CD4-positive, alpha-beta T cell treated with Interleukin-10 for 1 hour (primary cell): ENCODE results near the gene PCDH11Y.
"Not testable (repeated sequence)": the region's sequence is repeated elsewhere in the genome, so short reads cannot be mapped to it uniquely, and the experiment has no call there.

Source experiments
- DNase-seq: peaks from one replicate; pipeline ENCODE4 v3.0.0-alpha.2; 2020

The PCDH11Y gene

GRCh38 chrY:5000057-5000456 lies at the start of gene PCDH11Y:
PCDH11Y (plus strand) TSS chrY:5000296; CDS start chrY:5057100, 56,804 bp downstream.
- DNase-seq: not testable (repeated sequence)

DNA sequence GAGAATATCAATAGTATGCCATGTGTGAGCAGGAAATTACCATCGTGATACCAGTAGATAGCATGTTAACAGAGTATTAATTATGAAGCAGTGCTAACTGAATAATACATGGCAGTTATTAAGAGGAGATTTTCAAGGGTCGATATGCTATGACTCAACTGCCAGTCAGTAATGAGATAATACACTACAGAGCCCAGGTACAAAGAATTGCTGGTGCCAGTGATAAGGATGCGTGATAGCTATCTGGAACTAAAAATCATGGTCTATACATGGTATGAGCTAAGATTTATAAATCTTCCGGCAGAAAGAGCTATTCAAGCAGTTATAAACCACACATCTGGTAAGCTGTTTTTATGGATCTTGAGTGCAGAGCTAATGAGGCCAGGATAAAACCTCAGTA lies 32.2 kb upstream of the PCDH11Y start:
- not testable (repeated sequence) for DNase-seq

- not testable (repeated sequence) for DNase-seq
Measured at GRCh38 chrY:4991743-4992400, 8.2 kb upstream of the PCDH11Y start.

GRCh38 chrY:4994892-4995291 lies 5.2 kb upstream of the PCDH11Y start:
- not testable (repeated sequence) for DNase-seq

DNA sequence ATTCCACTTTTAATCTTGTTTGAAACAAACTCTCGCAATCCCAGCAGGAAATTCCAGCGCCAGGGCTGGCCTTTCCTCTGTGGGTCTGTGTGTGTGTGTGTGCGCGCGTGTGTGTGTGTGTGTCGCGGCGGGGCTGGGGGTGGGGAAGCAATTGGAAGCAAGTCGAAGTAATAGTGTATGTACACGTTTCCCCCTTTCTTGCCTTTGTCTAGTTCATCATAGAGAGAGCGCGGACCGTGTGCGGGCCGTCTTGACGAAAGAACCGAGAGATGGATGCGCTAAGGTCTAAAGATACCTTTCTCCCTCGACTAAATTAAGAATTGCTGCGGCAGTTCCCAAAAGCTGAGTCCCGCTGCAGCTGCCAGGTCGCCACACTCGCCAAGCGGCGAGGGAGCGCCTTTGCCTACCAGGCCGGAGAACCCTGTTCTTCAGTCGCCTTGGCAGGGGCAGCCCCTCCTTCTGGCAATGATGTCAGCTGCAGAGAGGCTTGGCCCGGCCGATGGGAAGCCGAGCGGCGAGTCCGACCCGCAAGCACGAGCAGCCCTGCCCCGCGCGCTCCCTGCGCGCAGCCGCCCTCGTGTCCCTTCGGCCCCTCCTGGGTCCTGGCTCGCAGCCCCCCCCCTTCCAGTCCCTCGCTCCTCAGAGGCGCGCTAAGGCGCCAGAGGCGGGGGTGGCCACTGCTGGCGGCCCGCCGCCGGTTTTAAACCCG lies 2.5 kb downstream of the PCDH11Y start:
- not testable (repeated sequence) for DNase-seq

DNA sequence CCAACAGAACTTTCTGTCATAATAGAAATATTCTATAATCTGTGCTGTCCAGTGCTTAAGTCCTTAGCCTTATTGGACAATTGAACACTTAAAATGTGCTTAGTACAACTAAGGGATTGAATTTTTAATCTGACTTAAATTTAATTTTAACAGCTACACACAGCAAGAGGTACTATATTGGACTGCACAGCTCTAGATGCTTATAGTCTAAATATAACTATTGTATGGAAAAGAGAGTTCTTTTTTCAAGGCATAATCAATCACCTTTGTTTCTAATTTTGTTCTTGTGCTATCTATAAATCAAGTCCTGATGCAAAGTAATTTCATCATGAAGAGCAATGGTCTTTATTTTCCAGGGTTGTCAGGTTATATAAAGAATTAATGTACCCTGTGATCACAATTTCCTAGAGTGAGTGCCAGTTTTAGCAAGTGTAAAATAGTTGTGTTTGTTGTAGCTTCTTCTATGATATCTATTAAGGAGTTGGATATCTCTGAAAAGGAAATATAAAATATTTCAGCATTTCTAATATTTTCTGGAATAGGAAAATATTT lies 39.0 kb downstream of the PCDH11Y start:
- DNase-seq: not testable (repeated sequence)

DNA sequence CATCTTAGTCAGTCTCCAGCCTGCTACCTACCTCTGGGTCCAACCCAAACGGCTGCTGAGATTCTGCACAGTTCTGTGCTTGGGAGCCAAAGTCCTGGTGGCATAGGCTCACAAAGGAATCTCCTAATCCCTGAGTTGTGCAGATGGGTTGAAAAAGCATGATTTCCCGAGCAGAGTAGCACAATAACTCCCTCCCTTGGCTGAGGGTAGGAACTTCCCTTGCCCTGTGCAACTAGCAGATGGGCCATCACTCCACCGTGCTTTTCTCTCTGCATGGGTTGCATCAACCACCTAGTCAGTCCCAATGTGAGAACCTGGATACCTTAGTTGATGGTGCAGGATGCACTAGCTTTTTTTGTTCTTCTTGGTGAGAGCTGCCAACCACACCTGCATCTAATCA lies 82.9 kb downstream of the PCDH11Y start:
- DNase-seq: not testable (repeated sequence)

GRCh38 chrY:5182998-5183397 lies 182.9 kb downstream of the PCDH11Y start:
- not testable (repeated sequence) for DNase-seq

DNA sequence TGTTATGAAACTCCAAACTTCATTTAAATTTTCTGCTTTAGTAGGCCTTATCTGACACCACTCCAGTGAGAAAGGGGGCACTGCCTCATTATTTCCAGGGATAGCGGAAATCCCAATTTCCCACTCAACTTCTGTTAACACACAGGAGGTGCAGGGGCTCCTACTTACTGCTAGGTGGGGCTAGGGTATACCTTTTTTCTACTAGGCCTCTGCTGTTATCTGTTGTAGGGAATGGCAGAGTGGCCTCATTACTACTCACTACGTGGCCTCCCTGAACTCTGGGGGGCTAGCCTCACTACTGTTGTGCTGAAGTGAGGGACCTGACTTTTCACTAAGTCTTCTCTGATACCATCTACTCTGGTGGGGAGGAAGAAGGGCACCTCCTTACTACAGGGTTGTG lies 215.0 kb downstream of the PCDH11Y start:
- DNase-seq: not testable (repeated sequence)

GRCh38 chrY:5324931-5325330 lies 324.8 kb downstream of the PCDH11Y start:
- not testable (repeated sequence) for DNase-seq

- not testable (repeated sequence) for DNase-seq
Measured at GRCh38 chrY:5342220-5342619, 342.1 kb downstream of the PCDH11Y start.

DNA sequence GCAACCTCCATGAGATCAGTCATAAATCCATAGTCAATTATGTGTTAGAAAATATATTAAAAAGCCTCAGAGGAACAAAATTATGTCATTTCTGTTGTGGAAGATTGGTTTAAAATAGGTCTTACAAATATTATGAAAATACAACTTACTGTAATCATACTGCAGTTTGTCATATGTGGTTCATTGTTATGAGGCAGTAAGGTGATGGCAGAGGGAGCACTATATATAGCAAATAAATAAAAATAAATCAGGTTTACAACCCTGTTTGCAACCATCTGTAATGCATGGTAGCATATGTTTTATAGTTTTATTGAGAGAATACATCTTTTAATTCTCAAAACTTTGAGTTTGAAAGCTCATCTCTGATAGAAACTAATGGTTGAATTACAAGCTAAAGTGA lies 543.6 kb downstream of the PCDH11Y start:
- DNase-seq: not testable (repeated sequence)

DNA sequence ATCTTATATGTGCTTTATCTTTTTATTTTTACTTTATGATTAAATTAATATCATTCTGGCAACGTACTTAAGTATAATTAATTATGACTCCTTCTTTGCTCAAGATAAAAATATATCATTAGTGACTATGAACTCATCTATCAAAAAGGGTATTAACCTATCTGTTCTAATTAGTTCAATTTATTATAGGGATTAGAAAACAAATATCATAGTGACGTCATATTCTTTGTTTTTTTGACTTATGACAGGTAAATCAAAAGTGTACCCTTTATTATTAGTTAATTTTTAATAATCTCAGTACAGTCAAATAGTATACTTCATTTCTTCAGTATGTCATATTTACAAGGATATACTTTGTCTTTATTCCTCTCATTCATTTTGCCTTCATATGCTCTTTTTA lies 638.5 kb downstream of the PCDH11Y start:
- DNase-seq: not testable (repeated sequence)

DNA sequence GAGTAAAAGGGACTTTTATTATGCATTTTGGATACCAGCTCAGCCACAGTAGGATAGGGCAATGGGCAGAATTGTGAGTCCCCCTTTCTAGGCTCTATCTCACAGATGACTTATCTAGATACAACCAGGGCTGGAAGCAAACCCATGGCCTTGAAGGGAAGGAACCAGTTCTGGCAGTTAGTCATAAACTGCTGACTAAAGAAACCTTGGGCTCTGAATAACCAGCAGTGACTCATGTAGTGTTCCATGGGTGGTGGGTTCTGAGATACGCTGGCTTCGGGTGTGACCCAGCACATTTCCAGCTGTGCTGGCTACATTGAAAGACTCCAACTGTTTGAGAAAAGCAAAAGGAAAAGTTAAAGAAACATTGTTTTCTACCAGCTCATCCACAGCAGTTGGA lies 679.2 kb downstream of the PCDH11Y start:
- DNase-seq: not testable (repeated sequence)

DNA sequence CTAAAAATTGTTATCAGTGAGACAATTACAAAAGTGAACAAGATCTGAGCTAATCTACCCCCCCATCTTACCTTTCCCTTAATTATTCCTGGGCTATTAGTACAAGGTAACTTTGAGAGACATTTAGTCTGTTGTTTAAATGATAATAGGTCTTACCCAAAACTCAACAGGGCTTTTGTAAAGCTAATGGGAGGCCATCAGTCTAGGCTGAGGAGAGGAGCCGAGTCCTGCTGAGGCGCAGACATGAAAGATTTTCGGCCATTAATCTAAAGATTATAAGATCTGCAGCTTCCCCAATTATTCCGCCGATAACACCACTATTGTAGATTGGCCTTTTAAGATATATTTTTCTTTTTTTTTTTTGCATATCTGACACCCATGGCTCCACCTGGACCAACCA lies 708.6 kb downstream of the PCDH11Y start:
- DNase-seq: not testable (repeated sequence)

DNA sequence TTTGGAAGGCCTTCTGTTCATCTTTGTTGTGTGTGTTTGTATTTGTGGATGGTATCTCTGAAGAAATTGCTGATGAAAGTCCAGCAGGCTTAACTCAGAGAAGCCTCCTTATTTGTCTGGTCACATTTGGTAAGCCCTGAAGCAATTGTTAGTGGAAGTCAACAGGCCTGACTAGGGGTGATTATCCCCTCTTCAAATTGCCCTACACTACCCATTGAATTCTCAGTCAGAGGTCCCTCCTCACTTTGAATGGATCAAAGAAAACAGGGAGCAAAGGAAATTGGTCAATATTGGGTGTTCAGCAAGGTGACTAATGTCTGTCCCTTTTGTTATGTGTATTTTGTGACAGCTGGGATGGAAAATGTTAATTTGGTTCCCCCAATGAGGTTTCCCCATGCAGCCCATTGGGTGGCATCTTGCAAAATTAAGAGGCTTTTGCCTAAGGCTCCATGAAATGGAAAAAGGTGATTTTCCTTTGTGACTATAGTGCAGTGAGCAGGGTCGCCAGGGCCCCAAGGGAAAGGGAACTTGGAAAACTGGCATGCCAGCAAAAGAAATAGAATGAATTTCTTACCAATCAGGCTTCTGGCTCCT lies 709.8 kb downstream of the PCDH11Y start:
- DNase-seq: not testable (repeated sequence)

GRCh38 chrY:5761403-5761802 lies 761.3 kb downstream of the PCDH11Y start:
- DNase-seq: not testable (repeated sequence)

- DNase-seq: not testable (repeated sequence)
Measured at GRCh38 chrY:5776485-5776884, 776.4 kb downstream of the PCDH11Y start.
